GM21786 (cell line): ENCODE results near the gene RECK.
"Not testable (repeated sequence)": the region's sequence is repeated elsewhere in the genome, so short reads cannot be mapped to it uniquely, and the experiment has no call there.

Experiments used
- ATAC-seq: cut with Tn5 transposase; IDR thresholded peaks from one replicate; pipeline ENCODE4 v1.9.1; 2021; ENCODE audit not compliant: unreplicated experiment

Gene RECK

GRCh38 chr9:36063804-36064447, 27.2 kb downstream of the RECK start:
- no peak for ATAC-seq

- no peak for ATAC-seq
Observed at GRCh38 chr9:36064448-36065037, 27.8 kb downstream of the RECK start.

- no peak for ATAC-seq
Observed at GRCh38 chr9:36074055-36074454, 37.3 kb downstream of the RECK start.

- no peak for ATAC-seq
Observed at GRCh38 chr9:36074870-36075532, 38.3 kb downstream of the RECK start.

GRCh38 chr9:36078051-36078450, 41.3 kb downstream of the RECK start:
- no peak for ATAC-seq

GRCh38 chr9:36080519-36080918, 43.8 kb downstream of the RECK start:
- ATAC-seq = no peak

GRCh38 chr9:36082931-36083330, 46.2 kb downstream of the RECK start:
- ATAC-seq = no peak

- ATAC-seq = no peak
Observed at GRCh38 chr9:36086442-36086841, 49.7 kb downstream of the RECK start.

- not testable (repeated sequence) for ATAC-seq
Observed at GRCh38 chr9:36087054-36087453, 50.3 kb downstream of the RECK start.

GRCh38 chr9:36088020-36088419, 51.3 kb downstream of the RECK start:
- no peak for ATAC-seq

GRCh38 chr9:36091026-36091953, 54.6 kb downstream of the RECK start:
- ATAC-seq = no peak

- no peak for ATAC-seq
Observed at GRCh38 chr9:36092014-36092413, 55.3 kb downstream of the RECK start.

GRCh38 chr9:36092509-36093215, 55.9 kb downstream of the RECK start:
- peak; percentile 94 for ATAC-seq

GRCh38 chr9:36093384-36093783, 56.7 kb downstream of the RECK start:
- ATAC-seq = no peak

GRCh38 chr9:36099718-36100117, 63.0 kb downstream of the RECK start:
- ATAC-seq = no peak

- ATAC-seq = no peak
Observed at GRCh38 chr9:36100532-36100931, 63.8 kb downstream of the RECK start.

GRCh38 chr9:36101916-36102741, 65.4 kb downstream of the RECK start:
- ATAC-seq = no peak

GRCh38 chr9:36102742-36103495, 66.2 kb downstream of the RECK start:
- ATAC-seq = peak; percentile 68

GRCh38 chr9:36109071-36109470, 72.4 kb downstream of the RECK start:
- no peak for ATAC-seq
